ENCODE results near the gene APP.
"Not testable (repeated sequence)": the region's sequence is repeated elsewhere in the genome, so short reads cannot be mapped to it uniquely, and the experiment has no call there.

Gene APP

DNA sequence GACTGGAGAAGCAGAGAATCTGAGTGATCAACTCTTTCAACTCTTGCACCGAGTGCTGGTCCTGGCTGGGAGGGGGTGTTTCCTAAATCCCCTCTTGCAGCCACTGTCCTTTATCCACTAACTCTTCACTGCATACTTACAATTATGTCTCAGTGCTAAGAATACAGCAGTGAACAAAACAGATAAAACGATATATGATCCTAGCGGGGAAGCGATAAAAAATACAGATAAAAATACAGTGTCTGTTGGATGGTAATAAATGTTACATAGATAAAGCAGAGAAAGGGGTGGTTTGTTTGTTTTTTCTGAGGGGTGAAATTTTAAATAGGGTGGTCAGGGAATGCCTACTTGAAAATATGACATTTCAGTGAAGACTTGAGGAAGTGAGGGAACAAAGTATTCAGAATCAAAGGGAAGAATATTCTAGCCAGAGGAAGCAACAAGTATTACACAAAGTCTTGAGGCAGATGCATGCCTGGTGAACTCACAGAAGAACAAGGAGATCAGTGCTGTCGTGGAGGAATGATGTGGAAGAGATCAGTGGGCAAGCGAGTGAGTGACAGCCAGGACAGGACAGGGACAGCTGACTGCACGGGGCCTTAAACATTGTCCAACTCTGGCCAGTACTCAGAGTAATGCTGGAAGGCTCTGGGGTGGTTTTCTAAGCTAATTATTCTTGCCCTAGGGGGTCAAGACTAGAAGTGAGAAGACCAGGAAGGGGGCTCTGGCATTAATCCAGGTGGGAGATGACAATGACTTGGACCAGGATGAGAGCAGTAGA lies 110.0 kb downstream of the APP start:
- no peak for DNase-seq

DNA sequence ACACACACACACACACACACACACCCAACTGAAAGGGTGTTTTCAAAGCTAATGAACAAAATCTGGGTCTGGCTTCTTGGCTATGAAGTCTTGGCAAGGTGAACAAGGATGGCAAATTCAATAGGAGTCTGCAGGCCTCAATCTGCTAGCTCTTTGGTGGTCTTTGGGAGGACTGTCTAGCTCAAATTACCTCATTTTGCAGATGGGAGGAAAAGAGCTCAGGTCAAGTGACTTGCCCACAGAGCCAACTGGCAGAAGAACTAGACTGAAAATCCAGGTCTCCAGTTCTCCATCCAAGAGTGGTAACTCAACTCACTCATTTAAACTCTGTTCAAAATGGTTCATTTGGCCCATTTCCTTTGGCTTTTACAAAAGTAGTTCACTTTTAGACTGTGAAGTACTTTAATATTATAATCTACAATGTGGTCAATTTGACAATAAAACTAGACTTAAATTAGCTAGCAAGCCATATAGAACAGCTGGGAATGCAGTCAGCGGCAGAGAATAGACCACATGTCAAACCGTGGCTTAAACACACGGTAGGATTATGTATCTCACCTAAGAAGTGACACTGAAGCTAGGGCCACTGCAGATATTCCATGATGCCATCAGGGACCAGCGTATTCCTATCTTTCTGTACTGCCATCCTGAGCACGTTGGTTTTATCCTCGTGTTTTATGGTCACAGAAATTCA lies 112.9 kb downstream of the APP start:
- DNase-seq, result no peak

DNA sequence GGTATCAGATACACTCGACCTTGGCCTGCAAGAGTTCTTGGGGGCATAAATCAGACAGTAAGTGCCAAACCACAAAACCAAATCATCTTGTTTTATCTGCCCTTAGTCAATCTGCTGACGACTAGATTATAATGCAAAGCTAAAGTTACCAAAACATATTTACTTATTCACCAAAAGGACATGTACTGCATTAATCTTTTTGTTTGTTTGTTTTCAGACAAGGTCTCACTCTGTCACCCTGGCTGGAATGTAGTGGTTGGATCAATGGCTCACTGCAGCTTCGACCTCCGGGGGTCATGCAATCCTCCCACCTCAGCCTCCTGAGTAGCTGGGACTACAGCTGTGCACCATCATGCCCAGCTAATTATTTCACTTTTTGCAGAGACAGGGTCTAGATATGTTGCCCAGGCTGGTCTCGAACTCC lies 114.7 kb downstream of the APP start:
- DNase-seq, result no peak

DNA sequence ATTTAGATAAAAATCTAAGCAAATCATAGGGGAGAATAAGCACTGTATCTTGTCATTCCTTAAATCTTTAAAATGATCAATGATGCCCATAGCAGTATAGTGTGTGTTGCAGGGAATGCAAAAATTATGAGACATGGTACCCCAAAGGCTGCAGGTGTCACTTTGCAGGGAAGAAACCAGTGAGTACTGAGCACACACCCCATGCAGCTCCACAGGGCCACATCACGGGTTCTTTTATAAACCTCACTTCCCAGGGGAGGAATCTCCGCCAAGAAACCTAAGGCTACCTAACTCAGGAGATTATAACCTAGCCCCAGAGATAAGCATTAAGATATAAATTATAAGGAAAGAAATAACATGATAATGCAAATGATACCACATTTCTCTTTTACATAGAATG lies 115.6 kb downstream of the APP start:
- no peak for DNase-seq

DNA sequence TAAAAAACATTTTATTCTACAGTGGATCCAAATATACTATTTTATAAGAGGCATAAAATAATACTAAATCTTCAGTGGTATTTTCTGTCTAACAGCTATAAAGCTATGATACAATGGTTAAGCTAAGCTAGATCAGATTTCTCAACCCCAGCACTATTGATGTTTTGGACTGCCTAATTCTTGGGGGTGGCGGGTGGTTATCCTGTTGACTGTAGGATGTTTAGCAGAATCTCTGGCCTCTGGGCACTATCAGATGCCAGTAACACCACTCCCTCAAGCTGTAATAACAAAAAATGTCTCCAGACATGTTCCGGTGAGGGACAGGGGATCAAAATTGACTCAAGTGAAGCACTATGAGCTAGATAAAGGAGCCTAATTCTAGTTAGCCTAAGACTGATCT lies 118.5 kb downstream of the APP start:
- DNase-seq, result no peak

DNA sequence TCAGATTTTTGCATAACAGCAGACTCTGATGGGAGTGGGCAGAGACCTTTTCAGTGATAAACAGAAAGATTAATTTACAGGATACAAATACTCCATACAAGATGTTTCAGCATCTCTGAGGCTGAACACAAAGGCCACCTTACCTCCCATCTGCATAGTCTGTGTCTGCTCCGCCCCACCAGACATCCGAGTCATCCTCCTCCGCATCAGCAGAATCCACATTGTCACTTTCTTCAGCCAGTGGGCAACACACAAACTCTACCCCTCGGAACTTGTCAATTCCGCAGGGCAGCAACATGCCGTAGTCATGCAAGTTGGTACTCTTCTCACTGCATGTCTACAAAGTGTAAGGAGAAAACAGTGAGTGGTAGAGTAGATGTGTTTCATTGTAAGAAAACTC lies 119.7 kb downstream of the APP start:
- DNase-seq, result no peak

DNA sequence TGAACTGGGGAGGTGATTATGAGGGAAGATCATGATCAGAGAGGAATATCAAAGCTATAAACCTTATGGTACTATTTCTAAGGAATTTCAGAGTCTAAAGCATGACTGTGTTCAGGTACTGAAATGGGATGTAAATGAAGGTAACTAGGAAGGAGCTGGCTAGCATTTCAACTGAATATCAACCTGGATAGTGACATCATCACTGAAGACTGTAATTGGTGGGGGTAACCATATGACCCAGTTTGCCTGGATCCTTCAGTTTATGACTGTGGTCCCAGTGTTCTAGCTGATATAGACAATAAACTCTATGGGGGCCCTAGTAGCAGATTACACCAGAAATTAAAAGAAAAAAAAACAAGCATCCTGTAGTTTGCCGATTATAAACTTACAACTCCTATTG lies 120.8 kb downstream of the APP start:
- DNase-seq, result no peak

DNA sequence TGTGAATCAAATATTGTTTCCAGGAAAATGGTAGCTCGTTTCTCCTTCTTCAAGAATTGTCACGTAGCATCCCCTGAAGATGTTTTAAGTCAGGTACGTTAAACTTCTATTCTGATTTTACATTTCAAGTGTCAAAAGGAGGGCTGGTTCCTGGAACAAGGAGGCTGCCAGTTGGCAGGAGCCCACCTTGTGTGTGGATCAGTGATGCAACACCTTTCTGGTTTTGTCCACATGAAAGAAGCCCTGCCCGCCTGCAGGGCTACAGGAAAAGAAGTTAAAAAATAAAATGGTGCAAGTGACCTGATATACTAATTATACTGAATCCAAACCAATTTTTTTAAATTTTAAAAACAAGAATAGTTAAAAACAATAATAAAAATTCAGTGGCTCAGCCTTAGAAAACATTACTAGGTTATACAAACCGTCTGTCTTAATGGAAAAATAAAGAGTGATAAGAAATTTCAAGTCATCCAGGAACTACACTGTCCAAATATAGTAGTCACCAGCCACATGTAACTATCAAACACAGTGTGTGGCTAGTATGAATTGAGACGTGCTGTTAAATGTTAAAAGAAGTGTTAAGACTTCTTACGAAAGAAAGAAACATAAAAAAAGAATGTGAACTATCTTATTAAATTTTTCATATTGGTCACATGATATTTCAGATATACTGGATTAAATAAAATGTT lies 123.1 kb downstream of the APP start:
- no peak for DNase-seq

DNA sequence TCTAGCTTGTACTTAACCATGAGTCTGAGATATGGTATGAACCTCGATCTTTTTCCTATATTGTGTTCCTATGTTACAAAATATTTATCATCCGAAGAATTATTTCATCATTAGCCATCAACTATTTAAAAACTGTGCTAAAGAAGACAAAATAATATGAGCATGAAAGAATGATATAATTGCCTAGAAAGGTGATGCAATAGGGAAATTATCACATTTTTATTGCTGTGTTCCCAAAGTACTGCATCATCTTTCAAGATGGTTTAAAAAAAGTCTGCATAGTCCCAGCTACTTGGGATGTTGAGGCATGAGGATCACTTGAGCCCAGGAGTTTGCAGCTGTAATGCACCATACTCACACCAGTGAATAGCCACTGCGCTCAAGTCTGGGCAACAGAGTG lies 126.7 kb downstream of the APP start:
- DNase-seq, result no peak

DNA sequence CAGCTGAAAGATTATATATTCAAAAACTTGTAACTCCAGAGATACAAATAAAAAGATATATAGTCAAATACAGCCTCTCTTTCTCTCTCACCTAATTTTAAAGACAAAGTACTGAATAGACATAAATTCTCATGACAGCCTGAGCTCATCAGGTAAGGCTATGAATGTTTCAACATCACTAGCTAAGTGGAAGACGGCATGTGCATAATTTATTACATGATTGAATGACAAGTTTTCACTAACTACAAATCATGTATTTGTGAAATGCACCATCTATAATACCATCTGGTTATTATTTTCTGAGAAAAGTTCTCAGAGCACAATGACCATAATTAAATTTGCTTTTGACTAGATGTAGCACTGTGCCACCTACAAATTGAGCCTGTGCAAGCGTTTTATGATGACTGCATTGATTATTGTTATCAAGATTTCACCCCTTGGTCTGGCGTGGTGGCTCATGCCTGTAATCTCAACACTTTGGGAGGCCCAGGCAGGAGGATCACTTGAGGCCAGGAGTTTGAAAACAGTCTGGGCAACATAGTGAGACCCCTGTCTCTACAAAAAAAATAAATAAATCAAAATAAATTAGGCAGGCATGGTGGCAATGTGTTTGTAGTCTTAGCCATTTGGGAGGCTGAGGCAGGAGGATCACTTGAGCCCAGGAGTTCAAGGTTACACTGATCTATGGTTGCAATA lies 128.2 kb downstream of the APP start:
- no peak for DNase-seq

DNA sequence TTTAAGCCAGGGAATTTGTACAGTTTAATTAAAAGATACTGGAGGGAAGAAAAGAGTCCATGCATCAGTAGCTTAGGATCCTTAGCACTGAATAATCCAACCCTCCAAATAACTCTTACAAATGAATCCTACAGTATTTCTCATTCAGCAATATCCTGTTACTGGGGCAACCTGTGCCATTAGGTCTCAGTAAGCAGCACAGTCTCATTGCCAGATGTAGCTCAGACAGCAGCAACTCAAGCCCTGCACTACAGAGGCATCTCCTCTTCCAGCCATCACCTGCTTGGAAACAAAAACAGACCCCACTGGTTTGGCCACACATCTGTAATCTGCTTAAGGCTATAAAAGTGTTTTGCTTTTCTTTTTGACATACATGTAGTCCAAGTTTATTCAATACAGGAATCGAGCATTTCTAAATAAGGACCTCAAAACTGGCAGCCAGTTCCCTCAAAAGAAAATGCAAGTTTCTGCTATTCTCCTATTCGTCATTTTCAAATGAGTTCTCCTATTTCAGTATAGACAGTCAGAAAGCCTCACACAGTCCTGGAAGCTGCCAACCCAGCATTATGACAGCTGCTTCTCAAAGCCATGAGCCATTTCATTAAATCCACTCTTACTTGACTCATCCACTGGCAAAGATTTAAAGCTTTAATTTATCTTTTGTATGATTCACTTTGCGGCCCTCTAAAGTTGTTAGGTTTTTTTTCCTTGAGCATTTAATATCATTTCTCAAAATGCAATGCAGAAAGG lies 129.0 kb downstream of the APP start:
- no peak for DNase-seq

DNA sequence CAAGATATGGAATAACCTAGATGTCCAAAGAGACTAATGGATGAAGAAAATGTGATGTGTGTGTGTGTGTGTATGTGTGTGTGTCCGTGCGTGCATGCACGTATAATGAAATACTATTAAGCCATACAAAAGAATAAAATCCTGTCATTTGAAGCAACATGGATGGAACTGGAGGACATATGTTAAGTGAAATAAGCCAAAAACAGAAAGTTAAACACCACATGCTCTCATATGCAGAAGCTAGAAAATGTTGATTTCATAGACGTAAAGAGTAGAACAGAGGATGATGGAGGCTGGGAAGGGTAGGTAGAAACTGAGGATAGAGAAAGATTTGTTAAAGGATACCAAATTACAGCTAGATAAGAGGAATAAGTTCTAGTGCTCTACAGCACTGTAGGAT lies 133.7 kb downstream of the APP start:
- no peak for DNase-seq

DNA sequence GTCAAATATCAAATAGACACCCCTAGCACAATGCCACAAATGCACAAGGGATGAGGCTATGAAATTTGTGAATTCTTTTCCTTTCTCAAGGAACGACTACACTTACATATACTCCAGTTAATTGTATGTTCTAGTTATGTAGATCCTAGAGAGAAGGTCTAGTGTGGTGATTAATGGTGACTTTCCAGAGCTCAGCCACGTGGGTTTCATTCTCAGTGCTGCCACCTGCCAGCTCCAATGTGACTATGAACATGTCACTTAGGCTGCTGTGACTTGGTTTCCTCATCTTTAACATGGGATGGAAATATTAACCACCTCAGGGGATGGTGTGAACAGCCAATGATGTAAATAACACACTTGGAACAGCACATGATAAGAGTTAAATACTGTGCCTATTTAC lies 138.3 kb downstream of the APP start:
- DNase-seq, result no peak

DNA sequence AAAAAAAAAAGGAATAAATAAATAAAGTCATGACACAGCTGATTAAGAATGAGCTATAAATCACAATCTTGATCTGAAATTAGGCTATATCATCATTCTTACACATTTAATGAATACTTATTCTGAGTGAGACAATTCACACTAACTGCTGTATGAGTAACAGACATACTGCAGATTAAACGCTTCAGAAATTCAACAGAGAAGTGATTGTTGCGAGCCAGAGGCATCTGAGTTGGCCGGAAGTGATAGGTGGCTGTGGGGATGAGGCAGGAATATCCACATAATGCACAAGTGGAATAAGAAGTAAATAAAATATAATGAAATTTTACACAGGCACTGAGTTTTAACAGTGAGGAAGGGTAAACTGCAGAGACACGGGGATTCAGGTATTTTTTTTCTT lies 142.4 kb downstream of the APP start:
- DNase-seq, result no peak

DNA sequence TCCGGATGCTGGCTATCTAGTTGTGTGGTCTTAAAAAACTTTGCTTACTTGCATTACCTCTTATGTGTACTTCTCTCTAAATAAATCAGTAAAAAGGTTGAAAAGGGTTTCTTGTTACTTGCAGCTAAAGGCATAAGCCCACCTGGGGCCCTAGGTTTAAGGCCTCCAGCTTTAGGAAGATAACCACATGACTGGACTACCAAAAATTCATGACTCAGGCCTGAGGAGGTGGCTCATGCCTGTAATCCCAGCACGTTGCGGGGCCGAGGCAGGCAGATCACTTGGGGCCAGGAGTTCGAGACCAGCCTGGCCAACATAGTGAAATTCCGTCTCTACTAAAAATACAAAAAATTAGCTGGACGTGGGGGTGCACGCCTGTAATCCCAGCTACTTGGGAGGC lies 142.9 kb downstream of the APP start:
- no peak for DNase-seq

DNA sequence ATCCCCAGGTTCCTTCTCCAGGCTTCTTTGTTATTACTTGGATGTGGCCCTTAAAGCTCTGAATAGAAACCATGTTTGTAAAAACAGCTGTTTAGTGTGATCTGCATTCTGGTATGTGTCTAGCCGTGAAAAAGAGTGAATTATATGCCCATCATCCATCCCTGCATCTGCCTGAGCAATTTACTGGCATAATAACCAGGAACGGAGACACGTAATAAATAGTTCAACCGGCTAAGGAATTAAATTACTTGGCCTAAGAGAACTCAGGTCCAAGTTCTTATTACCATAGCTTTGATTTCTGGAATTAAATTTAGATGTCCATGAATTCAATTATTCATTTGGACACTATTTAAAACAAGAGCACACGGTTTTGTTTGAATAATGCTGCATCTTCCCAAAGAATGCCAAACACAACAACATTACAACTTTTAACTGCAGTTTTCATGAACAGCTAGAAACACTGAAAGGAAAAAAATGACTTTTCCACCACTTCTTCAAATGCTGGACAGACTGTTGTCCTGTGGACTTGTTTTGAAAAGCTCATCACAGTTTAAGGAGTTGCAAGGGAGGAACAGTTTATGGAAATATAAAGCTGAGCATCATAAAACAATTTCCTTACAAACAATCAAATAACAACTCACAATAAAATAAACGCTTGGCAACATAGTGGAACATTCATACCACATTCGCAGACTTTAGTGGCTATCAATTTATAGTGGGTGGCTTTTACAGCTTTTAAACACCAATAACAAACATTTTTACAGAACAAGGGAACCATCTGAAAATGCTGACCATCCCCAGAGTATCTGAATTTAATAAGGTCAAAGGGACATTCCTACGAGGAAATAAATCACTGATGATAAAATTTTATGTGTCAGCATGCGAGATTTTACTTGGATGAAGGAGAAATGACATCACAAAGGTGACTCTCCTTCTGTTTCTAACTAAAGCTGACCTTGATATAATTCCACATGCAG lies 144.7 kb downstream of the APP start:
- DNase-seq, result no peak

DNA sequence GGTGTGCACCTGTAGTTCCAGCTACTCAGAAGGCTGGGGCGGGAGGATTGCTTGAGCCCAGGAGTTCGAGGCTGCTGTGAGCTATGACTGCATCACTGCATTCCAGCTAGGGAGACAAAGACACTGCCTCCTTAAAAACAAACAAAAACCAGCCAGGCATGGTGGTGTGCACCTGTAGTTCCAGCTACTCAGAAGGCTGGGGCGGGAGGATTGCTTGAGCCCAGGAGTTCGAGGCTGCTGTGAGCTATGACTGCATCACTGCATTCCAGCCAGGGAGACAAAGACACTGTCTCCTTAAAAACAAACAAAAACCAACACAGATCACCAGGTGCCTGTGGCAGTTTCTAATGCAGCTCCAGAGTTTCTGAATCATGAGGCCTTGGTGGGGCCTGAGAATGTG lies 147.2 kb downstream of the APP start:
- DNase-seq, result not testable (repeated sequence)

DNA sequence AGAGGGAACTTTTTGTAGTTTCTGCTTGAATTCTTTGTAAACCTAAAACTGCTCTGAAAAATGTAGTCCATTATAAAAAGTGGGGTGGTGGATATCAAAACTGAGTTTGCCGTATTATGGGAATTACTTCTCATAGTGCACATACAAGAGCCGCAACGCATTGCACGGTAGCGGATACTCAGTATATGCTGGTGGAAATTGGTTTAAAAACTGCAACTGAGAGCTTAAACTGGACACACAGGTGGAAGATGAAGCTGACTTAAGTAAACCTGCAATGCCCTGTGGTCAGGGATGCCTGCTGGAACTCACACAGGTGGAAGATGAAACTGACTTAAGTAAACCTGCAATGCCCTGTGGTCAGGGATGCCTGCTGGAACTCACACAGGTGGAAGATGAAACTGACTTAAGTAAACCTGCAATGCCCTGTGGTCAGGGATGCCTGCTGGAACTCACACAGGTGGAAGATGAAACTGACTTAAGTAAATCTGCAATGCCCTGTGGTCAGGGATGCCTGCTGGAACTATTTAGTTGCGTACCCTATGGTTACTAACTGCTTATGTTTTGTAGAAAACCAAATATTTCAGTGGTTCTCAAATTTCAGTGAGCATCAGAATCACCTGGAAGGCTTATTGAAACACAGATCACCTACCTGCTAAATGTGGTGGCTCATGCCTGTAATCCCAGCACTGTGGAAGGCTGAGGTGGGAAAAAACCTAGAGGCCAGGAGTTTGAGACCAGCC lies 147.8 kb downstream of the APP start:
- not testable (repeated sequence) for DNase-seq

DNA sequence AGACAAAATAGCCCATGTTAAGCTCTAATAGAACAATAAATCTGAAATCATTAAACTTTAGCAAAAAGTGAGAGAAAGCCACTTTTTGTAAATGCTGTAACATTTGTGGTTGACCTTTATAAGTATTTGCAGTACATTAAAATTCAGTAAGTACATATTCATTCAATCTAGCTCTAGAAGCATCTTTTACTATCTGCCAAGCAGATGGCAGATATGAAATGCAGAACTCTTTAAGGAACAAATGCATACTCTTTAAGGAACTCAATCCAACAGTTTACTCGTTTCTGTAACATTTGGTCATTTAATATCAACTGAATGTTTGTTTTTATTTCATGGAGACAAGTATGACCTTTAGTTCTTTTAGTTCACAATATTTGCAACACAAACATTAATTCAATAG lies 150.1 kb downstream of the APP start:
- DNase-seq, result no peak

DNA sequence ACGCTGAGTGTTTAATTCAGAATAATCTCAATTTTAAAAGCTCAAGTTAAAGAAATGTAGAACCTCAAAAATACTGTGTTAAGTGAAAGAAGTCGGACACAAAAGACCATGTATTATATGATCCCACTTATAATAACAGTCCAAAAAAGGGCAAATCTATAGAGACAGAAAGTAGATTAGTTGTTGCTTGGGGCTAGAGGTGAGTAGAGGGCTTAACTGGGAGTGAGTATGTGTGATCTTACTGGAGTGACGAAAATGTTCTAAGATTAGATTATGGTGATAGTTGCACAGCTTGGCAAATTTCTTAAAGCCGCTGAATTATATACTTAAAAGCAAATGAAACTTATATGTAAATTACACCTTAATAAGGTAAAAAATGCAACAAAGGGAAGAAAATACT lies 150.5 kb downstream of the APP start:
- no peak for DNase-seq

DNA sequence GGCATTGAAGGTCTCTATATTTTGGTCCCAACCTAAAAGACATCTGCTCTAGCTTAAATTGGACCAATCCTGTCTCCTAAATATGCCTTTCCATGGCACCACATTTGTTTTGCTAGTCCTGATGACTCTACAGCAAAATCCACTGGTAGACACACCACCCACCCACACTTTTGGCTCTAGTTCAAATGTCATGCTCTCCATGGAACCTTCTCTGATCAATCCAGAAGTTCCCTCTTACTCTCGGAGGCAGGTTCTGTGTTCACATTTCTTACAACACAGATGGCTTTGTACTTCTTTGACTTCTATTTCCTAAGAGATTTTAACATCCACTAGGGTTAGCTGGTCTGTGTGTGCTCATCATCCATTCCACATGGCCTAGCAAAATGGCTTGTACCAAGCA lies 151.3 kb downstream of the APP start:
- DNase-seq, result no peak

Measured in CD4-positive, alpha-beta T cell treated with Interferon alpha-2 for 1 hour (primary cell).